ENCODE data around the gene MAPK12. TPM values are rescaled to one million over a fixed set of nuclear protein-coding genes. Genes with fewer than 3 reads are reported as not detected.

The MAPK12 gene
- polyA plus RNA-seq, 1 experiment, result 26.6 TPM

DNA sequence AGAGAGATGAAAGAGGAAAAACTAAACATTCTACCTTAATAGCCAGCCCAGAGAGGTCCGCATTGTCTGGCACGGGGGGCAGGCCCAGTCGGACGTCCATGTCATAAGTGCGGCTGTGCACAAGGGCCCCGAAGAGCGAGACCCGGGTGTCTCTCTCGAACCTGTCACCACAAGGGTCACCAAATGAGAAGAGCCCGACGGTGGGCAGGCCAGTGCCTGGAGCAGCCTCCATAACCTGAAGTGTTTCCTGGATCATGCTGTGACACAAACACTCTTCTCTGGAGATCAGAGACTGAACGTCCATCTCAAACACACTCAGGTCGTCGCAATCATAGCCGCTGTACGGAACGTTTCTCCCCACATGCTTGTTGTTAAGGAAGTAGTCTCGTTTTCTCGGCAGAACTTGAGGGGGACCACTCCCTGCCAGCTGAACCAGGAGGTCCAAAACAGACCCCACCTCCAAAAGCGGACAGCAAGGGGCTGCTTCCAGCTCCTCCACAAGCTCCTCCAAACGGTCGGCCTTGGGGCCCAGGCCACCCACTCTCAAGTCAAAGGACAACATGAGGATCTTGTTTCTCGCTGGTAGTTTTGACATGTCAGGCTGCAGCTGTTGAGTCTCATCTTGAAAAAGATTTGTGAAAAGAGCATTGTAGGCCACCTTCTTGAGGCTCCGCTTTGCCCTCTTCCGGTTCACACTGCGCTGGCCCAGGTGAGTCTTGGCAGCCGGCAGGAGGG is 17.6 kb downstream of the MAPK12 start:
- Histone ChIP-seq H3K4me3 (ENCODE audit: low read depth, low read length) (peak overlapping the region; percentile 98), H3K27ac (ENCODE audit: low read depth, low read length) (peak overlapping the region; percentile 77), H3K9me3 (ENCODE audit: control insufficient read depth, insufficient read depth, low read length) (peaks cover 4% of the 10 kb centered on the region; the same call in 1 of the 2 replicates), H3K27me3 (ENCODE audit: control insufficient read depth, insufficient read depth, low read length) (no peaks in the 10 kb centered on the region)
- POLR2A ChIA-PET, result interaction anchor here (1.0 kb wide), 1 partner anchor 19 kb away, joined by 3 read pairs; no protein-coding TSS in a partner anchor
- DNase-seq (ENCODE audit: low read depth, low spot score), result no peak
- TF ChIP-seq, protein P1, sequence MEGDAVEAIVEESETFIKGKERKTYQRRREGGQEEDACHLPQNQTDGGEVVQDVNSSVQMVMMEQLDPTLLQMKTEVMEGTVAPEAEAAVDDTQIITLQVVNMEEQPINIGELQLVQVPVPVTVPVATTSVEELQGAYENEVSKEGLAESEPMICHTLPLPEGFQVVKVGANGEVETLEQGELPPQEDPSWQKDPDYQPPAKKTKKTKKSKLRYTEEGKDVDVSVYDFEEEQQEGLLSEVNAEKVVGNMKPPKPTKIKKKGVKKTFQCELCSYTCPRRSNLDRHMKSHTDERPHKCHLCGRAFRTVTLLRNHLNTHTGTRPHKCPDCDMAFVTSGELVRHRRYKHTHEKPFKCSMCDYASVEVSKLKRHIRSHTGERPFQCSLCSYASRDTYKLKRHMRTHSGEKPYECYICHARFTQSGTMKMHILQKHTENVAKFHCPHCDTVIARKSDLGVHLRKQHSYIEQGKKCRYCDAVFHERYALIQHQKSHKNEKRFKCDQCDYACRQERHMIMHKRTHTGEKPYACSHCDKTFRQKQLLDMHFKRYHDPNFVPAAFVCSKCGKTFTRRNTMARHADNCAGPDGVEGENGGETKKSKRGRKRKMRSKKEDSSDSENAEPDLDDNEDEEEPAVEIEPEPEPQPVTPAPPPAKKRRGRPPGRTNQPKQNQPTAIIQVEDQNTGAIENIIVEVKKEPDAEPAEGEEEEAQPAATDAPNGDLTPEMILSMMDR (IDR thresholded peaks at IDR 0.05; ENCODE audit: low read depth, low read length), result no peak
- CTCF ChIA-PET, result interaction anchor here (1.0 to 2.6 kb wide), 4 partner anchors 24 to 122 kb away, joined by 3 to 14 read pairs (median 8); no protein-coding TSS in a partner anchor

DNA sequence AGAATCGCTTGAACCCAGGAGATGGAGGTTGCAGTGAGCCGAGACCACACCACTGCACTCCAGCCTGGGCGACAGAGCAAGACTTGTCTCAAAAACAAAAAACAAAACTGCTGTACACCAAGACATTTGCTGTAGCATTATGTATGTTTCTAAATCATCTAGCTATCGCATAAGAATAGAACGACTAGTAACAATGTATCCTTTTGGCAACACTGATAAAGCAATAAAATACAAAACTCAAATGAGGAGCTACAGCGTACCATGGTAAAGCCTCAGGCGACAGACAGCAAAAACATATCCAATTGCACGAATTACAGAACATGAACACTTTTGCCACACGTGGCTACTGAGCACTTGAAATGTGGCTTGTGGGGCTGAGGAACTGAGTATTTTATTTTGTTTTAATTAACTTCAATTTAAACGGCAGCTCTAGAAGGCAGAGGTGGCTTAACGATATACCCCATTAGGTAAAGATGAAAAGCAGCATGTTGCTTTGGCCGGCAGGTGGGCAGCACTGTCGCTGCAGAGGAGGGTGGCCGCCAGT is 19.0 kb downstream of the MAPK12 start:
- CTCF ChIA-PET, result interaction anchor here (0.7 to 2.6 kb wide), 6 partner anchors 8 to 124 kb away, joined by 3 to 14 read pairs (median 6); partner anchors contain the start of gene HDAC10
- no peak for DNase-seq (ENCODE audit: low read depth, low spot score)
- TF ChIP-seq, protein P1 (IDR thresholded peaks at IDR 0.05; ENCODE audit: low read depth, low read length), result no peak
- H3K9me3 ChIP-seq (ENCODE audit: control insufficient read depth, insufficient read depth, low read length), result peaks cover 4% of the 10 kb centered on the region; the same call in 1 of the 2 replicates
- POLR2A ChIA-PET, result no interaction called here
- H3K27ac ChIP-seq (ENCODE audit: low read depth, low read length), result no peak overlapping the region
- H3K27me3 ChIP-seq (ENCODE audit: control insufficient read depth, insufficient read depth, low read length), result no peaks in the 10 kb centered on the region
- peak overlapping the region; percentile 47 for H3K4me3 ChIP-seq (ENCODE audit: low read depth, low read length)

DNA sequence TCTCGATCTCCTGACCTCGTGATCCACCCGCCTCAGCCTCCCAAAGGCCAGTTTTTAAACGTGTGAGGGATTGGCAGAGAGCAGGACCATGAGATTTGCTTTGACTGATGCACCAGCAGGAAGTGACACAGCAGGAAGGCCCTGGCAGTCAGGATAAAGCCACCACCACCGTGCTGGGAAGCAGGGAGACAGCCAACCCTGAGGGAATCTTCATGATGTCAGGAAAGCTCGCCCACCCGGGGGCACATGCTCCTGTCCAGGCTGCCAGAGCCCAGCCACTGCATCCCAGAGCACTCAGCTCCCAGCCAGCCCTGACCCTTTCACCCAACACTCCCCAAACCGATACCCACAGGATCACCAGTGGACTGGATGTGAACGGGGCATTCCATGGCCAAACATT is 22.7 kb downstream of the MAPK12 start:
- Histone ChIP-seq H3K4me3 (ENCODE audit: low read depth, low read length) (no peak overlapping the region), H3K27me3 (ENCODE audit: control insufficient read depth, insufficient read depth, low read length) (no peaks in the 10 kb centered on the region), H3K27ac (ENCODE audit: low read depth, low read length) (no peak overlapping the region), H3K9me3 (ENCODE audit: control insufficient read depth, insufficient read depth, low read length) (peaks cover 11% of the 10 kb centered on the region; the same call in 1 of the 2 replicates)
- TF ChIP-seq, protein P1 (IDR thresholded peaks at IDR 0.05; ENCODE audit: low read depth, low read length), result no peak
- ChIA-PET POLR2A (no interaction called here), CTCF (interaction anchor here (0.9 to 2.6 kb wide), 2 partner anchors 8 to 128 kb away, joined by 4 to 6 read pairs; no protein-coding TSS in a partner anchor)
- no peak for DNase-seq (ENCODE audit: low read depth, low spot score)

DNA sequence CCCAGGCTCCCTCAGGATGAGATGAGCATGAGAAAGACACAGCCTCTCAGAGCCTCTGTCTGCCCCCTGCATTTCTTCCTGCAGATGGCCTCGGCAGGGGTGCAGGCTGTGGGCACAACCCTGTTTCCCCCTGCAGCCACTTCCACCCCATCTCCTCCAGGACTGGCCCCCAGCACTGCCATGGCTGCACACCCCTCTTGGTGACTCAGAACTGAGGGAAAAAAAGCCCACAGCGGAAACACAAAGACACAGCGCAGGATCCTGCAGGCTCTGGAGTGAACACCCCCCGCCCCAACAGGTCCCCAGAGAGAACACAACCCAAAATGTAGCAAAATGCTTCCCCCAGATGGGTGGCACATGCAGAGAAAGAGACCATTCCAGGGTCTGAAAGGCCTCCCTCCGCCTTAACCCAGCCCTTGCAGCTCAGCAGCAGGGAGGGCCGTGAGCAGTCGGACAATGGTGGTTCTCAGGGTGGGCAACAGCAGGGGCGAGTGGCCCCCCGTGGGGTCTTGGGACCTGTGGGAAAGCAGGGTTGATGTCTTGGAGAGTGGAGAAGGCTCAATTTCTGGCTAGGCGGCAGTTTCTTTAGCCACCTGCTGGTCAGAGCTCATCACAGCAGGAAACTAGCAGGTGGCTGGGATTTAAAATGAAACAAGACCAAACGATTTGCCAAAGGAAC is 24.6 kb downstream of the MAPK12 start:
- POLR2A ChIA-PET, result interaction anchor here (1.0 kb wide), 1 partner anchor 15 kb away, joined by 3 read pairs; the partner anchor contains the start of gene HDAC10
- no peak overlapping the region for H3K27ac ChIP-seq (ENCODE audit: low read depth, low read length)
- H3K27me3 ChIP-seq (ENCODE audit: control insufficient read depth, insufficient read depth, low read length), result no peaks in the 10 kb centered on the region
- CTCF ChIA-PET, result interaction anchor here (1.4 to 2.6 kb wide), 3 partner anchors 15 to 130 kb away, joined by 3 to 6 read pairs (median 3); no protein-coding TSS in a partner anchor
- TF ChIP-seq, protein P1 (IDR thresholded peaks at IDR 0.05; ENCODE audit: low read depth, low read length), result peak; percentile 58
- DNase-seq (ENCODE audit: low read depth, low spot score), result no peak
- H3K9me3 ChIP-seq (ENCODE audit: control insufficient read depth, insufficient read depth, low read length), result peaks cover 11% of the 10 kb centered on the region; the same call in 1 of the 2 replicates
- H3K4me3 ChIP-seq (ENCODE audit: low read depth, low read length), result no peak overlapping the region

Measured in AG04450 (cell line).